ENCODE data around the gene ZP3. TPM values are rescaled to one million over a fixed set of nuclear protein-coding genes. Genes with fewer than 3 reads are reported as not detected.

ZP3 gene
- polyA plus RNA-seq, 3 donors = 4.3 to 12.1 (median 10.4) TPM

- peaks cover 0 to 3% (median 2%) of the 10 kb centered on the region in 3 donors for H3K27me3 Mint-ChIP-seq (ENCODE audit: low read depth in 3 of 3)
- no peaks in the 10 kb centered on the region for H4K20me1 ChIP-seq (ENCODE audit: insufficient read depth, low read length)
- no peak overlapping the region for H3K27ac ChIP-seq (ENCODE audit: low read depth in 1 of 2, low read length in 2 of 2)
- no peaks in the 10 kb centered on the region for H3K36me3 ChIP-seq (replicated peaks in 1 of 2; ENCODE audit: control insufficient read depth in 1 of 2, insufficient read depth in 2 of 2, low read length in 2 of 2)
- H3K4me3 Mint-ChIP-seq = no peak overlapping the region
- H3K27me3 ChIP-seq (ENCODE audit: control insufficient read depth in 2 of 2, insufficient read depth in 2 of 2, low read length in 2 of 2) = no peaks in the 10 kb centered on the region
- DNase-seq = no peak
- H3K27ac Mint-ChIP-seq = peak overlapping the region in 1 of 7 donors; percentile 2
- peaks cover 27 to 37% of the 10 kb centered on the region in 2 donors for H3K4me1 ChIP-seq (ENCODE audit: control insufficient read depth in 1 of 2, insufficient read depth in 2 of 2, low read length in 2 of 2)
- H3K9ac ChIP-seq (ENCODE audit: insufficient read depth, low read length, poor library complexity, severe bottlenecking) = no peak overlapping the region
- no peaks in the 10 kb centered on the region for H3K9me3 ChIP-seq (replicated peaks in 1 of 2; ENCODE audit: control insufficient read depth in 1 of 2, insufficient read depth in 1 of 2, low read length in 2 of 2)
- H2AFZ ChIP-seq (ENCODE audit: insufficient read depth, low read depth, low read length, poor library complexity, severe bottlenecking) = no peak overlapping the region
- peaks cover 6 to 7% of the 10 kb centered on the region in 2 donors for H3K36me3 Mint-ChIP-seq
- WGBS (ENCODE audit: insufficient coverage) = 84% methylated on average over 2 of the region's 4 CpGs
- TF ChIP-seq CTCF (IDR thresholded peaks at IDR 0.05) = no peak
- intact Hi-C loops (cut with micrococcal nuclease) = no loop called here
- H3K4me1 Mint-ChIP-seq = peaks cover 44% of the 10 kb centered on the region
- no peaks in the 10 kb centered on the region for H3K79me2 ChIP-seq (ENCODE audit: insufficient read depth, low read length)
- H3K4me2 ChIP-seq (replicated peaks; ENCODE audit: extremely low read depth, low read length, poor library complexity, severe bottlenecking) = no peak overlapping the region
- H3K9me3 Mint-ChIP-seq = no peaks in the 10 kb centered on the region
- H3K4me3 ChIP-seq (replicated peaks in 1 of 3; ENCODE audit: low read depth in 2 of 3, low read length in 3 of 3) = no peak overlapping the region
These were observed 17.0 kb upstream of the ZP3 start for GRCh38 chr7:76407718-76408117.

GRCh38 chr7:76408121-76408560 lies 16.6 kb upstream of the ZP3 start:
- Histone ChIP-seq H3K4me3 (replicated peaks in 1 of 3; ENCODE audit: low read depth in 2 of 3, low read length in 3 of 3) (no peak overlapping the region), H4K20me1 (ENCODE audit: insufficient read depth, low read length) (no peaks in the 10 kb centered on the region), H2AFZ (ENCODE audit: insufficient read depth, low read depth, low read length, poor library complexity, severe bottlenecking) (no peak overlapping the region), H3K79me2 (ENCODE audit: insufficient read depth, low read length) (no peaks in the 10 kb centered on the region), H3K27me3 (ENCODE audit: control insufficient read depth in 2 of 2, insufficient read depth in 2 of 2, low read length in 2 of 2) (no peaks in the 10 kb centered on the region), H3K27ac (ENCODE audit: low read depth in 1 of 2, low read length in 2 of 2) (no peak overlapping the region), H3K9ac (ENCODE audit: insufficient read depth, low read length, poor library complexity, severe bottlenecking) (no peak overlapping the region), H3K4me2 (replicated peaks; ENCODE audit: extremely low read depth, low read length, poor library complexity, severe bottlenecking) (no peak overlapping the region), H3K9me3 (replicated peaks in 1 of 2; ENCODE audit: control insufficient read depth in 1 of 2, insufficient read depth in 1 of 2, low read length in 2 of 2) (no peaks in the 10 kb centered on the region), H3K4me1 (ENCODE audit: control insufficient read depth in 1 of 2, insufficient read depth in 2 of 2, low read length in 2 of 2) (peaks cover 27 to 37% of the 10 kb centered on the region in 2 donors), H3K36me3 (replicated peaks in 1 of 2; ENCODE audit: control insufficient read depth in 1 of 2, insufficient read depth in 2 of 2, low read length in 2 of 2) (no peaks in the 10 kb centered on the region)
- Mint-ChIP-seq H3K27me3 (ENCODE audit: low read depth in 3 of 3) (peaks cover 0 to 4% (median 0%) of the 10 kb centered on the region in 3 donors), H3K36me3 (peaks cover 6 to 7% of the 10 kb centered on the region in 2 donors), H3K4me1 (peaks cover 44% of the 10 kb centered on the region), H3K27ac (peak overlapping the region in 1 of 7 donors; percentile 2), H3K9me3 (no peaks in the 10 kb centered on the region), H3K4me3 (no peak overlapping the region)
- no peak for TF ChIP-seq CTCF (IDR thresholded peaks at IDR 0.05)
- no peak for DNase-seq
- intact Hi-C loops (cut with micrococcal nuclease) = no loop called here
